Measurements from ENCODE around the gene STIM2. TPM values are rescaled to one million over a fixed set of nuclear protein-coding genes. Genes with fewer than 3 reads are reported as not detected.

The STIM2 gene
- polyA plus RNA-seq, 2 donors: 3.4 to 5.1 TPM

GRCh38 chr4:26909369-26909768 lies 48.7 kb downstream of the STIM2 start:
- Histone ChIP-seq H3K9me3 (ENCODE audit: control insufficient read depth in 2 of 2, insufficient read depth in 1 of 2, low read depth in 1 of 2, low read length in 1 of 2) (no peaks in the 10 kb centered on the region), H3K27ac (ENCODE audit: low read depth in 2 of 2, low read length in 1 of 2) (no peak overlapping the region), H3K4me1 (ENCODE audit: control insufficient read depth in 2 of 2, insufficient read depth in 2 of 2, low read length in 1 of 2) (no peaks in the 10 kb centered on the region), H3K27me3 (ENCODE audit: control insufficient read depth in 1 of 2, insufficient read depth in 2 of 2, low read length in 2 of 2) (no peaks in the 10 kb centered on the region), H3K4me3 (ENCODE audit: low read depth in 1 of 2, low read length in 2 of 2) (no peak overlapping the region), H3K36me3 (ENCODE audit: control insufficient read depth in 2 of 2, insufficient read depth in 2 of 2, low read length in 1 of 2) (no peaks in the 10 kb centered on the region)
- 71 to 78% methylated on average over 5 of the region's 5 CpGs for WGBS, 2 donors

DNA sequence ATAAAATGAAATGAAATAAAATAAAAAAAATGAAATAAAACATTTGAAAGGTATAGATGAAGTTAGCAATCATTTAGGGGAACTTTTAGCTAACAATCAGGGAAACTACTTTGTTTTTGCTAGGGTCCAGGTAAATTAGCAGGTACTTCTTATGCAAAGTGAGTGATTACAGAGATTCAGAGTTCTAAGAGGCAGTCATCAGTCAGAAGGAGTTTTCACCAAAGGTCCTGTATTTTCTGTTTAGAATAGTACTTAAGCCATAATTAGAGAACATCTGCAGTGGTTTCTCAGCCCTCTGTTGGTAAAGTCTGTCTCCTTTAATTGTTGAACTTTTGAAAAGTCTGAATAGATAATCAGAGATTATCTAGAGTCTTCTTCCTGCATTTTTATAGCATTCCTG lies 50.6 kb downstream of the STIM2 start:
- Histone ChIP-seq H3K4me1 (ENCODE audit: control insufficient read depth in 2 of 2, insufficient read depth in 2 of 2, low read length in 1 of 2) (no peaks in the 10 kb centered on the region), H3K4me3 (ENCODE audit: low read depth in 1 of 2, low read length in 2 of 2) (no peak overlapping the region), H3K27me3 (ENCODE audit: control insufficient read depth in 1 of 2, insufficient read depth in 2 of 2, low read length in 2 of 2) (no peaks in the 10 kb centered on the region), H3K27ac (ENCODE audit: low read depth in 2 of 2, low read length in 1 of 2) (no peak overlapping the region), H3K36me3 (ENCODE audit: control insufficient read depth in 2 of 2, insufficient read depth in 2 of 2, low read length in 1 of 2) (no peaks in the 10 kb centered on the region), H3K9me3 (ENCODE audit: control insufficient read depth in 2 of 2, insufficient read depth in 1 of 2, low read depth in 1 of 2, low read length in 1 of 2) (no peaks in the 10 kb centered on the region)

GRCh38 chr4:26912069-26912468 lies 51.4 kb downstream of the STIM2 start:
- H3K9me3 ChIP-seq (ENCODE audit: control insufficient read depth in 2 of 2, insufficient read depth in 1 of 2, low read depth in 1 of 2, low read length in 1 of 2): no peaks in the 10 kb centered on the region
- no peak overlapping the region for H3K27ac ChIP-seq (ENCODE audit: low read depth in 2 of 2, low read length in 1 of 2)
- H3K4me3 ChIP-seq (ENCODE audit: low read depth in 1 of 2, low read length in 2 of 2): no peak overlapping the region
- H3K36me3 ChIP-seq (ENCODE audit: control insufficient read depth in 2 of 2, insufficient read depth in 2 of 2, low read length in 1 of 2): no peaks in the 10 kb centered on the region
- no peaks in the 10 kb centered on the region for H3K4me1 ChIP-seq (ENCODE audit: control insufficient read depth in 2 of 2, insufficient read depth in 2 of 2, low read length in 1 of 2)
- no peaks in the 10 kb centered on the region for H3K27me3 ChIP-seq (ENCODE audit: control insufficient read depth in 1 of 2, insufficient read depth in 2 of 2, low read length in 2 of 2)
- 91 to 92% methylated on average over 6 of the region's 6 CpGs for WGBS, 2 donors

DNA sequence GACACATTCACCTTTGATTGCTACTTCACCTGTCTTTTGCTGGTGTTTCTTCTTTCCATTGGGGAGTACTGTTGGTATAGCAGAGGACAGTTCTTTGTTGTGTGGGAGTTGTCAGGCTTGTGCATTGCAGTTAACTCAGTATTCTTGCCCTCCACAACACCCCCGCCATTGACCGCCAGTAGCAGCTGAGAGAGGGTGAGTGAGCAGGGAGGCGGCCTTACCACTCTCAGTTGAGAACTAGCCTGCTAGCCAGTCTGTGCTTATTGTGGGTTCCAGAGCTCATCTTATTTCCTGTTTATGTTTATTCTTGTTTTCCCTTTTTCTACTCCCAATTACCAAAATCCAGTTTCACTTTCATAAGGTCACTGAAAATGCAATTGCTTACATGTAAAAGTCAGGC lies 52.2 kb downstream of the STIM2 start:
- WGBS, 2 donors: 59 to 69% methylated on average over 3 of the region's 3 CpGs
- Histone ChIP-seq H3K27me3 (ENCODE audit: control insufficient read depth in 1 of 2, insufficient read depth in 2 of 2, low read length in 2 of 2) (no peaks in the 10 kb centered on the region), H3K27ac (ENCODE audit: low read depth in 2 of 2, low read length in 1 of 2) (no peak overlapping the region), H3K4me3 (ENCODE audit: low read depth in 1 of 2, low read length in 2 of 2) (no peak overlapping the region), H3K36me3 (ENCODE audit: control insufficient read depth in 2 of 2, insufficient read depth in 2 of 2, low read length in 1 of 2) (no peaks in the 10 kb centered on the region), H3K9me3 (ENCODE audit: control insufficient read depth in 2 of 2, insufficient read depth in 1 of 2, low read depth in 1 of 2, low read length in 1 of 2) (no peaks in the 10 kb centered on the region), H3K4me1 (ENCODE audit: control insufficient read depth in 2 of 2, insufficient read depth in 2 of 2, low read length in 1 of 2) (no peaks in the 10 kb centered on the region)

GRCh38 chr4:26916195-26916594 lies 55.6 kb downstream of the STIM2 start:
- 2 to 22% methylated on average over 1 of the region's 1 CpG for WGBS, 2 donors

GRCh38 chr4:26930964-26931363 lies 70.3 kb downstream of the STIM2 start:
- Histone ChIP-seq H3K27me3 (ENCODE audit: control insufficient read depth in 1 of 2, insufficient read depth in 2 of 2, low read length in 2 of 2) (no peaks in the 10 kb centered on the region), H3K4me1 (ENCODE audit: control insufficient read depth in 2 of 2, insufficient read depth in 2 of 2, low read length in 1 of 2) (no peaks in the 10 kb centered on the region), H3K36me3 (ENCODE audit: control insufficient read depth in 2 of 2, insufficient read depth in 2 of 2, low read length in 1 of 2) (no peaks in the 10 kb centered on the region), H3K4me3 (ENCODE audit: low read depth in 1 of 2, low read length in 2 of 2) (no peak overlapping the region), H3K27ac (ENCODE audit: low read depth in 2 of 2, low read length in 1 of 2) (no peak overlapping the region), H3K9me3 (ENCODE audit: control insufficient read depth in 2 of 2, insufficient read depth in 1 of 2, low read depth in 1 of 2, low read length in 1 of 2) (no peaks in the 10 kb centered on the region)
- WGBS, 2 donors: 84 to 91% methylated on average over 4 of the region's 4 CpGs

More at GRCh38 chr4:26916195-26916594, 55.6 kb downstream of the STIM2 start:
- H3K4me3 ChIP-seq (ENCODE audit: low read depth in 1 of 2, low read length in 2 of 2): no peak overlapping the region
- H3K27me3 ChIP-seq (ENCODE audit: control insufficient read depth in 1 of 2, insufficient read depth in 2 of 2, low read length in 2 of 2): no peaks in the 10 kb centered on the region
- H3K27ac ChIP-seq (ENCODE audit: low read depth in 2 of 2, low read length in 1 of 2): no peak overlapping the region
- H3K9me3 ChIP-seq (ENCODE audit: control insufficient read depth in 2 of 2, insufficient read depth in 1 of 2, low read depth in 1 of 2, low read length in 1 of 2): no peaks in the 10 kb centered on the region
- H3K36me3 ChIP-seq (ENCODE audit: control insufficient read depth in 2 of 2, insufficient read depth in 2 of 2, low read length in 1 of 2): peaks cover 0 to 4% of the 10 kb centered on the region in 2 donors
- H3K4me1 ChIP-seq (ENCODE audit: control insufficient read depth in 2 of 2, insufficient read depth in 2 of 2, low read length in 1 of 2): no peaks in the 10 kb centered on the region

DNA sequence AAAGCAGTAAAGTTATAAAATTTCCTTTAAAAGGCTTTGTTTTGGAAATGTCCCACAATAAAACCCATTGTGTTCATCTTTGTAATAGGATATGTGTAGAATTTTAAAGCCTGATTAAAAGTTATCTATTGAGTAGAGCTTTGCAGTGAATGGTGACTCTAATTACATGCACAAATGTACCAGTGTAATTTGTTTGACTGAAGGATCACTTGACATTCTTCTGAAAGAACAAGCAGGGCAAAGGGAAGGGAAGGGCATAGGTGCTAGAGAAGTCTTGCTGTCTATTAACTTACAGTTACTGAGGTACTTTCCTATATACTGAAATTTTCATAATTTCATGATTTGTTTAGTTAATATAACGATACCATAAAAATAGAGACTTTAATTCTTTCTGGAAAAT lies 70.8 kb downstream of the STIM2 start:
- Histone ChIP-seq H3K27ac (ENCODE audit: low read depth in 2 of 2, low read length in 1 of 2) (no peak overlapping the region), H3K9me3 (ENCODE audit: control insufficient read depth in 2 of 2, insufficient read depth in 1 of 2, low read depth in 1 of 2, low read length in 1 of 2) (no peaks in the 10 kb centered on the region), H3K4me1 (ENCODE audit: control insufficient read depth in 2 of 2, insufficient read depth in 2 of 2, low read length in 1 of 2) (no peaks in the 10 kb centered on the region), H3K36me3 (ENCODE audit: control insufficient read depth in 2 of 2, insufficient read depth in 2 of 2, low read length in 1 of 2) (no peaks in the 10 kb centered on the region), H3K4me3 (ENCODE audit: low read depth in 1 of 2, low read length in 2 of 2) (no peak overlapping the region), H3K27me3 (ENCODE audit: control insufficient read depth in 1 of 2, insufficient read depth in 2 of 2, low read length in 2 of 2) (no peaks in the 10 kb centered on the region)
- whole genome bisulfite sequencing, 2 donors: 91 to 100% methylated on average over 1 of the region's 1 CpG

- no peaks in the 10 kb centered on the region for H3K9me3 ChIP-seq (ENCODE audit: control insufficient read depth in 2 of 2, insufficient read depth in 1 of 2, low read depth in 1 of 2, low read length in 1 of 2)
- H3K4me3 ChIP-seq (ENCODE audit: low read depth in 1 of 2, low read length in 2 of 2): no peak overlapping the region
These were observed 71.3 kb downstream of the STIM2 start for GRCh38 chr4:26931966-26932365.

GRCh38 chr4:26935397-26935796 lies 74.8 kb downstream of the STIM2 start:
- no peaks in the 10 kb centered on the region for H3K9me3 ChIP-seq (ENCODE audit: control insufficient read depth in 2 of 2, insufficient read depth in 1 of 2, low read depth in 1 of 2, low read length in 1 of 2)
- no peaks in the 10 kb centered on the region for H3K27me3 ChIP-seq (ENCODE audit: control insufficient read depth in 1 of 2, insufficient read depth in 2 of 2, low read length in 2 of 2)
- no peaks in the 10 kb centered on the region for H3K36me3 ChIP-seq (ENCODE audit: control insufficient read depth in 2 of 2, insufficient read depth in 2 of 2, low read length in 1 of 2)
- WGBS, 2 donors: 46 to 63% methylated on average over 1 of the region's 1 CpG
- no peak overlapping the region for H3K27ac ChIP-seq (ENCODE audit: low read depth in 2 of 2, low read length in 1 of 2)
- H3K4me1 ChIP-seq (ENCODE audit: control insufficient read depth in 2 of 2, insufficient read depth in 2 of 2, low read length in 1 of 2): no peaks in the 10 kb centered on the region
- H3K4me3 ChIP-seq (ENCODE audit: low read depth in 1 of 2, low read length in 2 of 2): no peak overlapping the region

More at GRCh38 chr4:26931966-26932365, 71.3 kb downstream of the STIM2 start:
- H3K27me3 ChIP-seq (ENCODE audit: control insufficient read depth in 1 of 2, insufficient read depth in 2 of 2, low read length in 2 of 2): no peaks in the 10 kb centered on the region
- WGBS, 2 donors: 77 to 86% methylated on average over 3 of the region's 3 CpGs
- H3K27ac ChIP-seq (ENCODE audit: low read depth in 2 of 2, low read length in 1 of 2): no peak overlapping the region
- no peaks in the 10 kb centered on the region for H3K4me1 ChIP-seq (ENCODE audit: control insufficient read depth in 2 of 2, insufficient read depth in 2 of 2, low read length in 1 of 2)
- H3K36me3 ChIP-seq (ENCODE audit: control insufficient read depth in 2 of 2, insufficient read depth in 2 of 2, low read length in 1 of 2): no peaks in the 10 kb centered on the region

- Histone ChIP-seq H3K9me3 (ENCODE audit: control insufficient read depth in 2 of 2, insufficient read depth in 1 of 2, low read depth in 1 of 2, low read length in 1 of 2) (no peaks in the 10 kb centered on the region), H3K4me3 (ENCODE audit: low read depth in 1 of 2, low read length in 2 of 2) (no peak overlapping the region), H3K27ac (ENCODE audit: low read depth in 2 of 2, low read length in 1 of 2) (no peak overlapping the region), H3K36me3 (ENCODE audit: control insufficient read depth in 2 of 2, insufficient read depth in 2 of 2, low read length in 1 of 2) (no peaks in the 10 kb centered on the region), H3K27me3 (ENCODE audit: control insufficient read depth in 1 of 2, insufficient read depth in 2 of 2, low read length in 2 of 2) (no peaks in the 10 kb centered on the region), H3K4me1 (ENCODE audit: control insufficient read depth in 2 of 2, insufficient read depth in 2 of 2, low read length in 1 of 2) (no peaks in the 10 kb centered on the region)
- 94 to 97% methylated on average over 5 of the region's 5 CpGs for WGBS, 2 donors
These were observed 75.8 kb downstream of the STIM2 start for GRCh38 chr4:26936284-26937065.

All from esophagus (tissue), 2 donors.